ENCODE results near the gene C3orf52. TPM values are rescaled to one million over a fixed set of nuclear protein-coding genes. Genes with fewer than 3 reads are reported as not detected.

The C3orf52 gene
- polyA plus RNA-seq, 1 donor (not counting 4 experiments of a cell fraction or from before 2014, with no cell fraction given) = 15.8 TPM

- Histone ChIP-seq H3K79me2 (ENCODE audit: control insufficient read depth, insufficient read depth, low read length) (peaks cover 56% of the 10 kb centered on the region), H3K9ac (ENCODE audit: control insufficient read depth, extremely low read depth, insufficient read depth, low read length) (no peak overlapping the region), H3K9me1 (ENCODE audit: control insufficient read depth, extremely low read depth, insufficient read depth, low read length) (peaks cover 5% of the 10 kb centered on the region), H3K4me1 (ENCODE audit: control insufficient read depth, extremely low read depth, insufficient read depth, low read length) (peaks cover 39% of the 10 kb centered on the region), H2AFZ (ENCODE audit: control insufficient read depth, low read length) (no peak overlapping the region), H3K9me3 (ENCODE audit: control insufficient read depth, low read depth, low read length) (no peaks in the 10 kb centered on the region), H3K27me3 (ENCODE audit: control insufficient read depth, extremely low read depth, insufficient read depth, low read length) (no peaks in the 10 kb centered on the region), H3K36me3 (ENCODE audit: control insufficient read depth in 2 of 2, extremely low read depth in 1 of 2, insufficient read depth in 2 of 2, low read length in 2 of 2) (peaks cover 5 to 12% of the 10 kb centered on the region in 2 experiments), H4K20me1 (ENCODE audit: control insufficient read depth, extremely low read depth, insufficient read depth, low read length) (peaks cover 7% of the 10 kb centered on the region), H3K4me3 (ENCODE audit: control insufficient read depth in 2 of 3, extremely low read depth in 1 of 3, insufficient read depth in 2 of 3, low read depth in 1 of 3, low read length in 3 of 3) (no peak overlapping the region), H3K27ac (ENCODE audit: control insufficient read depth, insufficient read depth, low read length) (no peak overlapping the region), H3K4me2 (ENCODE audit: control insufficient read depth, extremely low read depth, insufficient read depth, low read depth, low read length) (no peak overlapping the region)
- FAIRE-seq = peak; percentile 39
- DNase-seq (ENCODE audit: low read depth, low spot score) = no peak
- dilution Hi-C loops (cut with MboI; ENCODE audit: extremely low pct_ligation_motif_present, low sequenced_read_pairs) = no loop called here
- TF ChIP-seq CTCF (optimal IDR thresholded peaks at IDR 0.05 in 1 of 3, IDR thresholded peaks at IDR 0.05 in 1 of 3, conservative IDR thresholded peaks at IDR 0.05 in 1 of 3; ENCODE audit: extremely low read depth in 1 of 3, insufficient read depth in 2 of 3, low read length in 3 of 3) = no peak
- TF ChIP-seq EZH2 (IDR thresholded peaks at IDR 0.05; ENCODE audit: low read length) = no peak
Measured at GRCh38 chr3:112092496-112093179, 6.4 kb downstream of the C3orf52 start.

- Histone ChIP-seq H2AFZ (ENCODE audit: control insufficient read depth, low read length) (no peak overlapping the region), H3K9ac (ENCODE audit: control insufficient read depth, extremely low read depth, insufficient read depth, low read length) (no peak overlapping the region), H3K36me3 (ENCODE audit: control insufficient read depth in 2 of 2, extremely low read depth in 1 of 2, insufficient read depth in 2 of 2, low read length in 2 of 2) (peaks cover 5 to 12% of the 10 kb centered on the region in 2 experiments), H3K4me3 (ENCODE audit: control insufficient read depth in 2 of 3, extremely low read depth in 1 of 3, insufficient read depth in 2 of 3, low read depth in 1 of 3, low read length in 3 of 3) (no peak overlapping the region), H3K4me2 (ENCODE audit: control insufficient read depth, extremely low read depth, insufficient read depth, low read depth, low read length) (no peak overlapping the region), H3K27me3 (ENCODE audit: control insufficient read depth, extremely low read depth, insufficient read depth, low read length) (no peaks in the 10 kb centered on the region), H3K9me3 (ENCODE audit: control insufficient read depth, low read depth, low read length) (no peaks in the 10 kb centered on the region), H3K79me2 (ENCODE audit: control insufficient read depth, insufficient read depth, low read length) (peaks cover 54% of the 10 kb centered on the region), H3K9me1 (ENCODE audit: control insufficient read depth, extremely low read depth, insufficient read depth, low read length) (peaks cover 5% of the 10 kb centered on the region), H3K4me1 (ENCODE audit: control insufficient read depth, extremely low read depth, insufficient read depth, low read length) (peaks cover 39% of the 10 kb centered on the region), H4K20me1 (ENCODE audit: control insufficient read depth, extremely low read depth, insufficient read depth, low read length) (peaks cover 7% of the 10 kb centered on the region), H3K27ac (ENCODE audit: control insufficient read depth, insufficient read depth, low read length) (no peak overlapping the region)
- DNase-seq (ENCODE audit: low read depth, low spot score) (no peak), FAIRE-seq (no peak)
- dilution Hi-C loops (cut with MboI; ENCODE audit: extremely low pct_ligation_motif_present, low sequenced_read_pairs) = no loop called here
- TF ChIP-seq CTCF (optimal IDR thresholded peaks at IDR 0.05 in 1 of 3, IDR thresholded peaks at IDR 0.05 in 1 of 3, conservative IDR thresholded peaks at IDR 0.05 in 1 of 3; ENCODE audit: extremely low read depth in 1 of 3, insufficient read depth in 2 of 3, low read length in 3 of 3) (no peak), EZH2 (IDR thresholded peaks at IDR 0.05; ENCODE audit: low read length) (no peak)
Measured at GRCh38 chr3:112093180-112093522, 7.0 kb downstream of the C3orf52 start.
